Caco-2 (cell line): ENCODE data around the gene MAN1A1. TPM values are rescaled to one million over a fixed set of nuclear protein-coding genes. Genes with fewer than 3 reads are reported as not detected.

Experiments used
- BruUV-seq: library from RNA; stranded (reverse); fragments of 400-500 nt; replicated peaks from 2 replicates; lab custom pipeline; 2021; lab: Mats Ljungman, UMichigan
- CTCF ChIA-PET: fragments of 300-600 bp; sonication (Branson Sonifier 250); formaldehyde crosslinking; loops from one replicate; lab custom pipeline; 2022; ENCODE audit warnings: antibody characterized with exemption; lab: Charles Lee
- POLR2A ChIA-PET: fragments of 300-600 bp; sonication (Branson Sonifier 250); formaldehyde crosslinking; loops from one replicate; lab custom pipeline; 2022; ENCODE audit warnings: antibody characterized with exemption; lab: Charles Lee
- DNase-seq, 2 experiments: peaks; one replicate each; pipeline versions ENCODE4 v3.0.0 to v3.0.0-alpha.2; 2020 to 2022
- H3K27me3 ChIP-seq: replicated peaks from 2 replicates; pipeline ENCODE4 v1.6.0; 2011; ENCODE audit warnings: low read length; ENCODE audit not compliant: control insufficient read depth, insufficient read depth
- H3K36me3 ChIP-seq: 2 replicates; pipeline ENCODE4 v1.5.1; 2011; ENCODE audit warnings: low read length; ENCODE audit not compliant: control insufficient read depth, insufficient read depth
- H3K4me1 ChIP-seq: fragments of 250-450 bp; sonication (Bioruptor Pico); 2 replicates; pipeline ENCODE4 v1.5.1; 2020; ENCODE audit warnings: mild to moderate bottlenecking
- H3K4me3 ChIP-seq: 2 replicates; pipeline ENCODE4 v1.5.1; 2011; ENCODE audit warnings: low read depth, mild to moderate bottlenecking, control low read depth, low read length
- H3K9me3 ChIP-seq: fragments of 250-450 bp; sonication (Bioruptor Pico); 2 replicates; pipeline ENCODE4 v1.5.1; 2020; ENCODE audit warnings: mild to moderate bottlenecking, moderate library complexity
- H3K27ac Mint-ChIP-seq: one replicate; pipeline ENCODE4 v1.8.0; 2022; ENCODE audit warnings: mixed read lengths; ENCODE audit not compliant: unreplicated experiment
- H3K27me3 Mint-ChIP-seq: one replicate; pipeline ENCODE4 v1.8.0; 2022; ENCODE audit warnings: mixed read lengths; ENCODE audit not compliant: insufficient read depth, unreplicated experiment
- H3K36me3 Mint-ChIP-seq: one replicate; pipeline ENCODE4 v1.8.0; 2022; ENCODE audit warnings: mild to moderate bottlenecking, mixed read lengths; ENCODE audit not compliant: insufficient read depth, unreplicated experiment
- H3K4me1 Mint-ChIP-seq: one replicate; pipeline ENCODE4 v1.8.0; 2022; ENCODE audit warnings: low read depth, mixed read lengths; ENCODE audit not compliant: unreplicated experiment
- H3K4me3 Mint-ChIP-seq: one replicate; pipeline ENCODE4 v1.8.0; 2022; ENCODE audit warnings: mild to moderate bottlenecking, moderate library complexity, mixed read lengths; ENCODE audit not compliant: unreplicated experiment
- H3K9me3 Mint-ChIP-seq: one replicate; pipeline ENCODE4 v1.8.0; 2022; ENCODE audit warnings: mixed read lengths; ENCODE audit not compliant: unreplicated experiment
- intact Hi-C: fragments of 100-400 bp; cut with micrococcal nuclease; formaldehyde crosslinking; loops from one replicate; pipeline ENCODE4 v1.10.0; 2022; ENCODE audit not compliant: unreplicated experiment
- total RNA-seq: library from RNA; stranded (reverse); gene quantifications from 2 replicates; pipeline ENCODE4 v1.2.3, GENCODE V29; 2022
- TF ChIP-seq, protein P1 (sequence below), 2 experiments: fragments of 200-600 bp in 1 of 2; IDR thresholded peaks; 1 replicate in 1 of 2; 2 replicates in 1 of 2; pipeline versions ENCODE4 v1.5.1 to v1.8.0; 2011 to 2022; ENCODE audit warnings: antibody characterized with exemption in 1 of 2, control low read depth in 1 of 2, inconsistent platforms in 1 of 2, low read depth in 1 of 2, low read length in 1 of 2, mild to moderate bottlenecking in 1 of 2, moderate library complexity in 1 of 2; ENCODE audit not compliant: insufficient read depth in 1 of 2, severe bottlenecking in 1 of 2, unreplicated experiment in 1 of 2

Gene MAN1A1
- total RNA-seq, 1 experiment from 2014 or later = 28.7 TPM

GRCh38 chr6:119195204-119195603 lies 154.4 kb downstream of the MAN1A1 start:
- Histone ChIP-seq H3K9me3 (no peaks in the 10 kb centered on the region), H3K27me3 (no peaks in the 10 kb centered on the region), H3K4me3 (no peak overlapping the region), H3K4me1 (no peaks in the 10 kb centered on the region), H3K36me3 (no peaks in the 10 kb centered on the region; the same call in 1 of the 2 replicates)
- Mint-ChIP-seq H3K9me3 (no peaks in the 10 kb centered on the region), H3K4me3 (no peak overlapping the region), H3K27ac (no peak overlapping the region), H3K36me3 (peaks cover 14% of the 10 kb centered on the region), H3K4me1 (no peaks in the 10 kb centered on the region), H3K27me3 (no peaks in the 10 kb centered on the region)
- TF ChIP-seq, protein P1, sequence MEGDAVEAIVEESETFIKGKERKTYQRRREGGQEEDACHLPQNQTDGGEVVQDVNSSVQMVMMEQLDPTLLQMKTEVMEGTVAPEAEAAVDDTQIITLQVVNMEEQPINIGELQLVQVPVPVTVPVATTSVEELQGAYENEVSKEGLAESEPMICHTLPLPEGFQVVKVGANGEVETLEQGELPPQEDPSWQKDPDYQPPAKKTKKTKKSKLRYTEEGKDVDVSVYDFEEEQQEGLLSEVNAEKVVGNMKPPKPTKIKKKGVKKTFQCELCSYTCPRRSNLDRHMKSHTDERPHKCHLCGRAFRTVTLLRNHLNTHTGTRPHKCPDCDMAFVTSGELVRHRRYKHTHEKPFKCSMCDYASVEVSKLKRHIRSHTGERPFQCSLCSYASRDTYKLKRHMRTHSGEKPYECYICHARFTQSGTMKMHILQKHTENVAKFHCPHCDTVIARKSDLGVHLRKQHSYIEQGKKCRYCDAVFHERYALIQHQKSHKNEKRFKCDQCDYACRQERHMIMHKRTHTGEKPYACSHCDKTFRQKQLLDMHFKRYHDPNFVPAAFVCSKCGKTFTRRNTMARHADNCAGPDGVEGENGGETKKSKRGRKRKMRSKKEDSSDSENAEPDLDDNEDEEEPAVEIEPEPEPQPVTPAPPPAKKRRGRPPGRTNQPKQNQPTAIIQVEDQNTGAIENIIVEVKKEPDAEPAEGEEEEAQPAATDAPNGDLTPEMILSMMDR (IDR thresholded peaks at IDR 0.05; ENCODE audit: insufficient read depth in 1 of 2, low read depth in 1 of 2, low read length in 1 of 2, severe bottlenecking in 1 of 2, unreplicated experiment in 1 of 2) = no peak
- ChIA-PET POLR2A (no interaction called here), CTCF (no interaction called here)
- intact Hi-C loops = no loop called here
- no TSS peak for BruUV-seq
- no peak for DNase-seq

DNA sequence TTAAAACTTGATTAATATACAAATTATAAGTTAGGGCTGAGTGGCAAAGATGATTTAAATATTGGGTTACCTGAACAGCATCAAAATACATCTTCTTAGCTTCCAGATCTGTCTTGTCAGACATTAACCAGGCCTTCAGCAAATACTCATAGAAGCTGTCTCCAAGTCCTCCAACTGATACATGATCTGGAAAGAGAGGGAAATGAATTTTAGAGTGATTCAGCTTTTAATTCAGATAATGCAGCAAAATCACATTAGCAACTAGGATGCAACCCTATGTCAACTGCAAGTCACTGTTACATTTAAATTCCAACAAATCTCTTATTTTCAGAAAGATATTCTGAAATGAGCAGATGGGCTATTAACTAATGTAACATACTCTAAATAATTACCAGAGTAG lies 155.9 kb downstream of the MAN1A1 start:
- H3K36me3 Mint-ChIP-seq = peaks cover 19% of the 10 kb centered on the region
- Histone ChIP-seq H3K4me1 (no peaks in the 10 kb centered on the region), H3K36me3 (peaks cover 2% of the 10 kb centered on the region; the same call in 1 of the 2 replicates), H3K4me3 (no peak overlapping the region), H3K9me3 (no peaks in the 10 kb centered on the region), H3K27me3 (no peaks in the 10 kb centered on the region)
- TF ChIP-seq, protein P1 (IDR thresholded peaks at IDR 0.05; ENCODE audit: insufficient read depth in 1 of 2, low read depth in 1 of 2, low read length in 1 of 2, severe bottlenecking in 1 of 2, unreplicated experiment in 1 of 2) = no peak
- no TSS peak for BruUV-seq
- H3K9me3 Mint-ChIP-seq = no peaks in the 10 kb centered on the region
- POLR2A ChIA-PET = no interaction called here
- no peaks in the 10 kb centered on the region for H3K27me3 Mint-ChIP-seq
- CTCF ChIA-PET = no interaction called here
- H3K27ac Mint-ChIP-seq = no peak overlapping the region
- no peaks in the 10 kb centered on the region for H3K4me1 Mint-ChIP-seq
- intact Hi-C loops = no loop called here
- no peak for DNase-seq
- no peak overlapping the region for H3K4me3 Mint-ChIP-seq

DNA sequence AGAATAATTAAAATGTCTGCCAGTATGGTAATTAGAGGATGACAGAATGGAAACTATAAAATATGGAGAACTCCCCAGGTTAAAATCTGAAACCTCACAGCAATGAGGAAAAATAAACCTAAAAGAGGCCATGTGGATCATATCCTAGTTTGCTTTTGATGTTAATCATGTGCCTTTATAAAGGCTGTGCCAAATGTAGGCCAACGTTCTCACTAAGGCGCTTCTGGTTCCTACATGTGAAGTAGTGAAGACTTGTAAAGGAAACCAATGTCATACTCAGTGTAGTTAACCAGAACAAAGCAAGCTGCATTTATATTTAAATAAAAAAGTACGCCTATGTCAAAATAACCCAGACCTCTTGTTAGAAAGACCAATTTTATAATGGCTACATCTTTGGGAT lies 157.4 kb downstream of the MAN1A1 start:
- POLR2A ChIA-PET = no interaction called here
- no TSS peak for BruUV-seq
- intact Hi-C loops = no loop called here
- Histone ChIP-seq H3K9me3 (no peaks in the 10 kb centered on the region), H3K27me3 (no peaks in the 10 kb centered on the region), H3K4me1 (no peaks in the 10 kb centered on the region), H3K36me3 (peaks cover 2% of the 10 kb centered on the region; the same call in 1 of the 2 replicates), H3K4me3 (no peak overlapping the region)
- TF ChIP-seq, protein P1 (IDR thresholded peaks at IDR 0.05; ENCODE audit: insufficient read depth in 1 of 2, low read depth in 1 of 2, low read length in 1 of 2, severe bottlenecking in 1 of 2, unreplicated experiment in 1 of 2) = no peak
- CTCF ChIA-PET = no interaction called here
- Mint-ChIP-seq H3K9me3 (no peaks in the 10 kb centered on the region), H3K27ac (no peak overlapping the region), H3K27me3 (no peaks in the 10 kb centered on the region), H3K4me1 (no peaks in the 10 kb centered on the region), H3K36me3 (peaks cover 15% of the 10 kb centered on the region), H3K4me3 (no peak overlapping the region)
- no peak for DNase-seq
